DND-41 (cell line): Measurements from ENCODE around the gene PTPRCAP.

ENCODE experiments used
- ATAC-seq: fragments of 200-7000 bp; cut with Tn5 transposase; 3 replicates; pipeline ENCODE4 v1.9.1; 2021; ENCODE audit warnings: low read depth; ENCODE audit not compliant: insufficient read depth
- DNase-seq: peaks from one replicate; pipeline ENCODE4 v3.0.0-alpha.2; 2020
- H2AFZ ChIP-seq: 2 replicates; pipeline ENCODE4 v1.6.0; 2012; ENCODE audit warnings: low read depth, low read length
- H3K27ac ChIP-seq: 2 replicates; pipeline ENCODE4 v1.5.1; 2012; ENCODE audit warnings: low read length, inconsistent platforms
- H3K27me3 ChIP-seq: fragments of 200-600 bp; sonication (generic); 2 replicates; pipeline ENCODE4 v1.6.0; 2012; ENCODE audit warnings: low read length, mild to moderate bottlenecking, inconsistent platforms; ENCODE audit not compliant: insufficient read depth, poor library complexity
- H3K36me3 ChIP-seq: 2 replicates; pipeline ENCODE4 v1.5.1; 2012; ENCODE audit warnings: low read length, inconsistent platforms; ENCODE audit not compliant: insufficient read depth
- H3K4me1 ChIP-seq: 2 replicates; pipeline ENCODE4 v1.5.1; 2012; ENCODE audit warnings: mild to moderate bottlenecking, low read length; ENCODE audit not compliant: insufficient read depth
- H3K4me2 ChIP-seq: 2 replicates; pipeline ENCODE4 v1.6.0; 2012; ENCODE audit warnings: mild to moderate bottlenecking, moderate library complexity, low read length, inconsistent platforms; ENCODE audit not compliant: insufficient read depth
- H3K4me3 ChIP-seq, 2 experiments: fragments of 200-600 bp in 1 of 2; shearing (Covaris generic) in 1 of 2; 2 replicates each; pipeline ENCODE4 v1.5.1; 2012 to 2016; ENCODE audit warnings: inconsistent platforms in 2 of 2, low read length in 2 of 2, mild to moderate bottlenecking in 2 of 2, low read depth in 1 of 2, moderate library complexity in 1 of 2
- H3K79me2 ChIP-seq: 2 replicates; pipeline ENCODE4 v1.6.0; 2012; ENCODE audit warnings: low read length, inconsistent platforms; ENCODE audit not compliant: insufficient read depth
- H3K9ac ChIP-seq: 2 replicates; pipeline ENCODE4 v1.6.0; 2012; ENCODE audit warnings: low read depth, mild to moderate bottlenecking, inconsistent platforms, low read length, moderate library complexity
- H3K9me3 ChIP-seq: 2 replicates; pipeline ENCODE4 v1.5.1; 2012; ENCODE audit warnings: low read length, moderate library complexity, mild to moderate bottlenecking, inconsistent platforms; ENCODE audit not compliant: insufficient read depth, severe bottlenecking
- H4K20me1 ChIP-seq: 2 replicates; pipeline ENCODE4 v1.6.0; 2012; ENCODE audit warnings: low read length; ENCODE audit not compliant: insufficient read depth
- EZH2 ChIP-seq: IDR thresholded peaks from 3 replicates; pipeline ENCODE4 v1.6.1; 2012; ENCODE audit warnings: borderline replicate concordance, low read depth, mild to moderate bottlenecking, moderate library complexity, low read length, inconsistent platforms; ENCODE audit not compliant: severe bottlenecking
- TF ChIP-seq, protein P1 (sequence below): IDR thresholded peaks from 2 replicates; pipeline ENCODE4 v1.5.1; 2012; ENCODE audit warnings: borderline replicate concordance, low read length, moderate library complexity, mild to moderate bottlenecking; ENCODE audit not compliant: poor library complexity, severe bottlenecking; ENCODE audit errors: extremely low read depth

PTPRCAP gene

DNA sequence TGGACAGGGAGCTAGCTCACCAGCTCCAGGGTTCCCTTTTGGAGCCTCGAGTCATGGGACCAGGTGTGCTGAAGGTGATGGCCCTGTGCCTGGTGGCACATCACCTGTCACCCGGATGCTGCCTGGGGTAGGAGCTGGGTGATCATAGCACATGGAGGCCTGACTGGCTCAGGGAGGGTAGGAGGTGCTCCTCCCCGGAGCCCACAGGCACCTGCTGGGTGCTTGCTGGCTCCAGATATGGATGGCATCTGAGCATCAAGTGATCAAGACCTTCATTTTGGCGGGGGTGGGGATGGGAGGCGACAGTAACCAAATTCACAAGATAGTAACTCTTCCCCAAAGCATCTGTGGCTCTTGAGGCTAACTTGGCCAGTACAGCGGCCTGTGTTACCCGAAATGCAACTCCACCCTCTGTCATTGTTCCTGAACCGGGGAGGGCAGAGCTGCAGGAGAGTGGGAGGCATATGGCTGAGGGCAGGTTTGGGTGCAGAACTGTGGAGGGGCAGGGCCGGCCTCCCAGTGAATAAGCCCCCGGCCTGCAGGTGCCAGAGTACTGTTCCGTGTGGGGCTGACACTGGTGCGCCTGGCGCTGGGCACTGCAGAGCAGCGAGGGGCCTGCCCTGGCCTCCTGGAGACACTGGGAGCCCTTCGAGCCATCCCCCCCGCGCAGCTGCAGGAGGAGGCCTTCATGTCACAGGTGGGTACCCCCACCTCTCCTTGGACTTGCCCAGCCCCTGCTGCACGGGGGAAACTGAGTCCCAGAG, 28.9 kb downstream of the PTPRCAP start:
- Histone ChIP-seq H3K4me1 (peaks cover 97% of the 10 kb centered on the region), H3K79me2 (peaks cover 45% of the 10 kb centered on the region), H3K4me2 (peak overlapping the region; percentile 82), H3K9me3 (no peaks in the 10 kb centered on the region), H2AFZ (no peak overlapping the region), H3K36me3 (peaks cover 42% of the 10 kb centered on the region), H4K20me1 (no peaks in the 10 kb centered on the region; the same call in 1 of the 2 replicates), H3K9ac (peak overlapping the region; percentile 99), H3K4me3 (peak overlapping the region in 1 of 2 experiments; percentile 86; a peak in 2 of 4 replicates), H3K27ac (peak overlapping the region; percentile 89), H3K27me3 (no peaks in the 10 kb centered on the region)
- DNase-seq (peak; percentile 76), ATAC-seq (peak; percentile 47)
- TF ChIP-seq EZH2 = no peak
- TF ChIP-seq, protein P1, sequence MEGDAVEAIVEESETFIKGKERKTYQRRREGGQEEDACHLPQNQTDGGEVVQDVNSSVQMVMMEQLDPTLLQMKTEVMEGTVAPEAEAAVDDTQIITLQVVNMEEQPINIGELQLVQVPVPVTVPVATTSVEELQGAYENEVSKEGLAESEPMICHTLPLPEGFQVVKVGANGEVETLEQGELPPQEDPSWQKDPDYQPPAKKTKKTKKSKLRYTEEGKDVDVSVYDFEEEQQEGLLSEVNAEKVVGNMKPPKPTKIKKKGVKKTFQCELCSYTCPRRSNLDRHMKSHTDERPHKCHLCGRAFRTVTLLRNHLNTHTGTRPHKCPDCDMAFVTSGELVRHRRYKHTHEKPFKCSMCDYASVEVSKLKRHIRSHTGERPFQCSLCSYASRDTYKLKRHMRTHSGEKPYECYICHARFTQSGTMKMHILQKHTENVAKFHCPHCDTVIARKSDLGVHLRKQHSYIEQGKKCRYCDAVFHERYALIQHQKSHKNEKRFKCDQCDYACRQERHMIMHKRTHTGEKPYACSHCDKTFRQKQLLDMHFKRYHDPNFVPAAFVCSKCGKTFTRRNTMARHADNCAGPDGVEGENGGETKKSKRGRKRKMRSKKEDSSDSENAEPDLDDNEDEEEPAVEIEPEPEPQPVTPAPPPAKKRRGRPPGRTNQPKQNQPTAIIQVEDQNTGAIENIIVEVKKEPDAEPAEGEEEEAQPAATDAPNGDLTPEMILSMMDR = no peak

DNA sequence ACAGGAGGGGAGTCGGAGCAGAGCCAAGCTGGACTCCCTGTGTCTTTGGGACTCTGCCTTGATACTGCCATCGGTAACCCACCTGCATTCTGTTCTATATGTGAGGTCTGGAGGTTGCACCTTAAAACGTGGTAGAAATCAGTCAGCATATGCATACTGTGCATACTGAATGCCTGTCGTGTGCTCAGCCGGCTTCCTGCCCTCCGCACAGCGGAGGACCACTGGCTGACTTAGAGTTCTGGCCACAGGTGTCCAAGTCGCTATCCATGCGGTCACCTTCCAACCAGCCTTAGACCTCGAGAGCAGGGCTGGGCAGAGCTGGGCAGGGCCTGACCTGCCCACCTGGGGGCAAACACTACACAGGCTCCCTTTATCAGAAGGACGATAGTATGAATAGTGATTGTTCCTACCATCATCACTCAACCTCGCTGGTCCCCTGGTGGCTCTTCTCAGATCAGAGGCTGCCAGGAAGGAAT, 29.8 kb downstream of the PTPRCAP start:
- ATAC-seq (no peak), DNase-seq (peak; percentile 17)
- H3K9me3 ChIP-seq = no peaks in the 10 kb centered on the region
- H3K4me3 ChIP-seq = peak overlapping the region in 1 of 2 experiments; percentile 86; a peak in 2 of 4 replicates
- H3K9ac ChIP-seq = peak overlapping the region; percentile 99
- no peaks in the 10 kb centered on the region; the same call in 1 of the 2 replicates for H4K20me1 ChIP-seq
- H3K79me2 ChIP-seq = peaks cover 54% of the 10 kb centered on the region
- H2AFZ ChIP-seq = no peak overlapping the region
- TF ChIP-seq, protein P1 = no peak
- no peak for TF ChIP-seq EZH2
- H3K4me1 ChIP-seq = peaks cover 98% of the 10 kb centered on the region
- peak overlapping the region; percentile 82 for H3K4me2 ChIP-seq
- H3K27me3 ChIP-seq = no peaks in the 10 kb centered on the region
- H3K36me3 ChIP-seq = peaks cover 42% of the 10 kb centered on the region
- H3K27ac ChIP-seq = peak overlapping the region; percentile 89

DNA sequence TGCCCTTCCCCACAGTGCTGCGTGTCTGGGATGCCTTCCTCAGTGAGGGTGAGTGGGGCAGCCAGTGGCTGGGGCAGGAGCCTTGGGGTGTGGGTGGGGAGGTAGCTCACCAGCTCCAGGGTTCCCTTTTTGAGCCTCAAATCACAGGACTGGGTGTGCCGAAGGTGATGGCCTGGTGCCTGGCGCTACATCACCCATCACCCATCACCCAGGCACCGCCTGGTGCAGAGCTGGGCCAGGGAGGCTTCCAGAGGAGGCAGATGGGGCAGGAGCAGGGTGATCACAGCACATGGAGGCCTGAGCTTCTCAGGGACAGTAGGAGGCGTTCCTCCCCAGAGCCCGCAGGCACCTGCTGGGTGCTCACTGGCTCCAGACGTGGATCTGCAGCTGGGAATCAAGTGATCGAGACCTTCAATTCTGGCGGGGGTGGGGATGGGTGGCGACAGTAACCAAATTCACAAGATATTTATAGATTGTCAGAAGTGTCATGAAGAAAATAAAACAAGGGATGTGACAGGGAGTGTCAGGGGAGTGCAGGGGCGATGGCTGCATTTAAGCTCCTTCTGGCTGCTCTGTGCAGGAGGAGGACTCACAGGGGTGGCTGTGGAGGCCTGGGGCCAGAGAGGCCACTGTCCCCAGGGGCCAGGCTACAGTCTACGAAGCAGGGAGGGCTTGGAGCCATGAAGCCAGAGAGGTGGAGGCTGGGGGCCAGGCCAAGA, 30.4 kb downstream of the PTPRCAP start:
- Histone ChIP-seq H4K20me1 (no peaks in the 10 kb centered on the region; the same call in 1 of the 2 replicates), H3K4me1 (peaks cover 98% of the 10 kb centered on the region)
- ATAC-seq = no peak

More for the DNA sequence above, 30.4 kb downstream of the PTPRCAP start:
- peak; percentile 39 for DNase-seq
- Histone ChIP-seq H3K9me3 (no peaks in the 10 kb centered on the region), H3K79me2 (peaks cover 60% of the 10 kb centered on the region), H3K36me3 (peaks cover 42% of the 10 kb centered on the region), H3K27me3 (no peaks in the 10 kb centered on the region), H3K9ac (peak overlapping the region; percentile 99), H3K4me2 (peak overlapping the region; percentile 82), H3K4me3 (peak overlapping the region in 1 of 2 experiments; percentile 86; a peak in 2 of 4 replicates), H2AFZ (no peak overlapping the region), H3K27ac (peak overlapping the region; percentile 89)
- TF ChIP-seq, protein P1 = peak; percentile 28
- no peak for TF ChIP-seq EZH2
